ENCODE results near the gene TOMM6. TPM values are rescaled to one million over a fixed set of nuclear protein-coding genes. Genes with fewer than 3 reads are reported as not detected.

Gene TOMM6
- total RNA-seq, 2 experiments from 2014 or later: 131 to 277 TPM

DNA sequence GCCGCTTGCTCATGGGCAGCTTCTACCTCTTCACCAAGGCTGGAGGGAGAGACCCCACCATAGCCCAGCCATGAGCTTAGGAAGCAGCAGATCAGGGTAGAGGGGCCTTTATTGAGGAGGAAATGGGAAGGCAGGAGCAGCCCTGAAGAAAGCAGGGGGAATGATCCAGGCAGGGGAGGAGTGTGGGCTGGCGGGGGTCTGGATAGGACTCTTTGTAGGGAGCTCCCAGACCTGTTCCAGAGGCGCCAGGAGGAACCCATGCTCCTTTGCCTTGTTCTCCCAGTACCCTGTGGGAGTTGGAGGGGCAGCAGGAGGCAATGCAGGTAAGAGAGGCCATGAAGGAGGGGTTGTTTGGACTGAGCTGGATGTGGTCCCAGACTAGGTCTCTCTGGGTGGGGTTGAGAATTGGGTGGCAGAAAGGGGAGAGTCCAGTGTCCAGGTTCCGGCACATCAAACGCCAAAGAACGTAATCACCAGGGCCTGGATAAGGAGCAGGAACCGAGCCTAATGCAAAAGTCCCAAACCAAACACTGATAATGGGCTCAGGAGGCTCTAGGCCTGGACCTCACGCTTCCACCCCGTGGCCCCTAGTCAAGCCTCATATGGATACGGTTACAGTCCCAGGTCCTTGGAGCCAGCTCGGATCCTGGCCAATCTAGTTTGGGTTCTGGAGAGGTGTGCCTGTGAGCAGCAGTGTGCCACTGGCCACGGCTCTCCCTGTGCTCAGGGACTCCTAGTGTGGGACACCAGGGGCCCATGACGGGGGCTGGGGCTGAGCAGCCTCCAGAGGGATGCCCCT lies 28.2 kb upstream of the TOMM6 start:
- no peak for DNase-seq (ENCODE audit: low spot score)
- Histone ChIP-seq H4K20me1 (ENCODE audit: insufficient read depth, low read length) (no peaks in the 10 kb centered on the region), H3K9me3 (ENCODE audit: low read length) (no peaks in the 10 kb centered on the region), H3K79me2 (ENCODE audit: insufficient read depth, low read depth, low read length) (no peaks in the 10 kb centered on the region), H2AFZ (ENCODE audit: low read length) (no peak overlapping the region), H3K9me2 (ENCODE audit: insufficient read depth, low read length) (no peaks in the 10 kb centered on the region), H3K36me3 (ENCODE audit: insufficient read depth, low read length) (no peaks in the 10 kb centered on the region), H3K4me2 (ENCODE audit: low read length) (peak overlapping the region; percentile 33; the same call in 1 of the 2 replicates), H3K4me1 (ENCODE audit: insufficient read depth, low read length, poor library complexity, severe bottlenecking) (peaks cover 11% of the 10 kb centered on the region), H3K27ac (ENCODE audit: low read depth, low read length, poor library complexity, severe bottlenecking) (no peak overlapping the region), H3K4me3 (ENCODE audit: low read depth, low read length, poor library complexity, severe bottlenecking) (no peak overlapping the region)
- ChIA-PET CTCF (ENCODE audit: unreplicated experiment) (no interaction called here), POLR2A (interaction anchor here (0.5 kb wide), 1 partner anchor 24 kb away, joined by 3 read pairs; no protein-coding TSS in a partner anchor)
- intact Hi-C loops (cut with micrococcal nuclease; ENCODE audit: unreplicated experiment): no loop called here
- TF ChIP-seq, protein P1, sequence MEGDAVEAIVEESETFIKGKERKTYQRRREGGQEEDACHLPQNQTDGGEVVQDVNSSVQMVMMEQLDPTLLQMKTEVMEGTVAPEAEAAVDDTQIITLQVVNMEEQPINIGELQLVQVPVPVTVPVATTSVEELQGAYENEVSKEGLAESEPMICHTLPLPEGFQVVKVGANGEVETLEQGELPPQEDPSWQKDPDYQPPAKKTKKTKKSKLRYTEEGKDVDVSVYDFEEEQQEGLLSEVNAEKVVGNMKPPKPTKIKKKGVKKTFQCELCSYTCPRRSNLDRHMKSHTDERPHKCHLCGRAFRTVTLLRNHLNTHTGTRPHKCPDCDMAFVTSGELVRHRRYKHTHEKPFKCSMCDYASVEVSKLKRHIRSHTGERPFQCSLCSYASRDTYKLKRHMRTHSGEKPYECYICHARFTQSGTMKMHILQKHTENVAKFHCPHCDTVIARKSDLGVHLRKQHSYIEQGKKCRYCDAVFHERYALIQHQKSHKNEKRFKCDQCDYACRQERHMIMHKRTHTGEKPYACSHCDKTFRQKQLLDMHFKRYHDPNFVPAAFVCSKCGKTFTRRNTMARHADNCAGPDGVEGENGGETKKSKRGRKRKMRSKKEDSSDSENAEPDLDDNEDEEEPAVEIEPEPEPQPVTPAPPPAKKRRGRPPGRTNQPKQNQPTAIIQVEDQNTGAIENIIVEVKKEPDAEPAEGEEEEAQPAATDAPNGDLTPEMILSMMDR (conservative IDR thresholded peaks at IDR 0.05; ENCODE audit: low read length): no peak
- no peak for TF ChIP-seq EZH2phosphoT487 (IDR thresholded peaks at IDR 0.05; ENCODE audit: borderline replicate concordance, low read depth, low read length)
- no TSS peak for BruUV-seq (replicated peaks)

DNA sequence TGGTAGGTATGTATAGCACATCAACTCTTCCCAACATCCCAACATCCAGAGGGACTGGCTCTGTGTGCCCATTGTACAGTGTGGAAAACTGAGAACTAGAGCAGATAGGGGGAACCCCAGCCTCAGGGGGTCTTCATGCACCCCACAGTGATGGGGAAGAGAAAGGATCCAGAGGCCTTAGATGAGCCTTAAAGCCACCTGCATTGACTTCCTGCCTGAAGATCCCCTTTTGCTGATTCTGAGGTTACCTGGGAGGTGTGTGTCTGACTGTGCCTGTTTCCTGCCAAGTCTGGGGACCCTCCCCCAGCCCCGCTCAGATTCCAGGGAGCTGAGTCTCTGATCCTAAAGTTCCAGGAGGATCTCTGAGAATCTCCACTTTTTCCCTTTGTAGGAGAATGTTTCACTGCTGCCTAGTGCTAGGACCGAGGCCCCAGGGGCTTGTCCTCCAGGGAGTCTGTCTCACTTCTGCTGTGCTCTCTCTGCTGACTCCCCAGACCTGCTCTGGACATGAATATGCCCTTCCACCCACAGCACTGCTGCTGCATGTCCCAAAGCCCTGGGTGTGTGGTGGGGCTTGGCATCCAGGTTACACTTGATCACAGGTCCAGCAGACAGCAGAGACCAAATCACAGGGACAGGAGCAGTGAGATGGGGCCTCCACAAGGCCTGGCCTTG lies 27.5 kb upstream of the TOMM6 start:
- no peak overlapping the region for H3K4me3 ChIP-seq (ENCODE audit: low read depth, low read length, poor library complexity, severe bottlenecking)
- peaks cover 11% of the 10 kb centered on the region for H3K4me1 ChIP-seq (ENCODE audit: insufficient read depth, low read length, poor library complexity, severe bottlenecking)
- H3K27ac ChIP-seq (ENCODE audit: low read depth, low read length, poor library complexity, severe bottlenecking): no peak overlapping the region
- BruUV-seq (replicated peaks): no TSS peak
- ChIA-PET CTCF (ENCODE audit: unreplicated experiment) (interaction anchor here (1.0 kb wide), 1 partner anchor 10 kb away, joined by 3 read pairs; no protein-coding TSS in a partner anchor), POLR2A (interaction anchor here (0.5 kb wide), 1 partner anchor 24 kb away, joined by 3 read pairs; no protein-coding TSS in a partner anchor)
- H2AFZ ChIP-seq (ENCODE audit: low read length): no peak overlapping the region
- TF ChIP-seq, protein P1 (conservative IDR thresholded peaks at IDR 0.05; ENCODE audit: low read length): no peak
- TF ChIP-seq EZH2phosphoT487 (IDR thresholded peaks at IDR 0.05; ENCODE audit: borderline replicate concordance, low read depth, low read length): no peak
- no peaks in the 10 kb centered on the region for H3K9me3 ChIP-seq (ENCODE audit: low read length)
- intact Hi-C loops (cut with micrococcal nuclease; ENCODE audit: unreplicated experiment): no loop called here
- no peaks in the 10 kb centered on the region for H3K36me3 ChIP-seq (ENCODE audit: insufficient read depth, low read length)
- H3K79me2 ChIP-seq (ENCODE audit: insufficient read depth, low read depth, low read length): no peaks in the 10 kb centered on the region
- peak overlapping the region; percentile 33; the same call in 1 of the 2 replicates for H3K4me2 ChIP-seq (ENCODE audit: low read length)
- peak; percentile 39 for DNase-seq (ENCODE audit: low spot score)
- no peaks in the 10 kb centered on the region for H4K20me1 ChIP-seq (ENCODE audit: insufficient read depth, low read length)
- H3K9me2 ChIP-seq (ENCODE audit: insufficient read depth, low read length): no peaks in the 10 kb centered on the region

Measured in OCI-LY7 (cell line).